ENCODE data around the gene PIAS3.

GRCh38 chr1:145845144-145845513 lies 13.8 kb downstream of the PIAS3 start:
- TF ChIP-seq RAD21 (conservative IDR thresholded peaks at IDR 0.05) (no peak), EZH2 (IDR thresholded peaks at IDR 0.05; ENCODE audit: borderline replicate concordance, insufficient read depth, low read length, poor library complexity, severe bottlenecking) (no peak), SMC3 (conservative IDR thresholded peaks at IDR 0.05; ENCODE audit: poor library complexity) (no peak), REST (IDR thresholded peaks at IDR 0.05; ENCODE audit: borderline replicate concordance) (no peak), TAF1 (IDR thresholded peaks at IDR 0.05; ENCODE audit: low read depth) (no peak), POLR2AphosphoS5 (IDR thresholded peaks at IDR 0.05) (no peak)
- TF ChIP-seq, protein P1, sequence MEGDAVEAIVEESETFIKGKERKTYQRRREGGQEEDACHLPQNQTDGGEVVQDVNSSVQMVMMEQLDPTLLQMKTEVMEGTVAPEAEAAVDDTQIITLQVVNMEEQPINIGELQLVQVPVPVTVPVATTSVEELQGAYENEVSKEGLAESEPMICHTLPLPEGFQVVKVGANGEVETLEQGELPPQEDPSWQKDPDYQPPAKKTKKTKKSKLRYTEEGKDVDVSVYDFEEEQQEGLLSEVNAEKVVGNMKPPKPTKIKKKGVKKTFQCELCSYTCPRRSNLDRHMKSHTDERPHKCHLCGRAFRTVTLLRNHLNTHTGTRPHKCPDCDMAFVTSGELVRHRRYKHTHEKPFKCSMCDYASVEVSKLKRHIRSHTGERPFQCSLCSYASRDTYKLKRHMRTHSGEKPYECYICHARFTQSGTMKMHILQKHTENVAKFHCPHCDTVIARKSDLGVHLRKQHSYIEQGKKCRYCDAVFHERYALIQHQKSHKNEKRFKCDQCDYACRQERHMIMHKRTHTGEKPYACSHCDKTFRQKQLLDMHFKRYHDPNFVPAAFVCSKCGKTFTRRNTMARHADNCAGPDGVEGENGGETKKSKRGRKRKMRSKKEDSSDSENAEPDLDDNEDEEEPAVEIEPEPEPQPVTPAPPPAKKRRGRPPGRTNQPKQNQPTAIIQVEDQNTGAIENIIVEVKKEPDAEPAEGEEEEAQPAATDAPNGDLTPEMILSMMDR (IDR thresholded peaks at IDR 0.05; ENCODE audit: poor library complexity, severe bottlenecking) = no peak

All from neural cell (in vitro differentiated cells).